Posterior vena cava (tissue), 2 donors: Measurements from ENCODE around the gene FBLN2. TPM values are rescaled to one million over a fixed set of nuclear protein-coding genes. Genes with fewer than 3 reads are reported as not detected.

Source experiments
- DNase-seq: peaks from one replicate; pipeline ENCODE4 v3.0.0-alpha.2; 2020; ENCODE audit warnings: low spot score
- intact Hi-C, 2 donors: fragments of 100-400 bp; cut with DNase I; formaldehyde crosslinking; loops; one replicate each; pipeline versions ENCODE4 v1.14.1 to v1.14.2; 2022 to 2023
- total RNA-seq, 2 donors: library from RNA; stranded (reverse); fragmentation: NEBNext Ultra II Directional; extraction: Animal tissue kit (Norgen Biotek cat#: 25700); gene quantifications; one replicate each; pipeline ENCODE4 v1.2.1, GENCODE V29; 2021
- donor health status: DM: yes; HTN: yes; CAD: no.
- donor health status: DM: yes; HTN: yes; CAD: no.

FBLN2 gene
- total RNA-seq, 2 donors from 2014 or later = 283 to 585 TPM

- no peak for DNase-seq
- intact Hi-C loops = no loop called here
Measured at GRCh38 chr3:13572926-13573623, 24.1 kb downstream of the FBLN2 start.

GRCh38 chr3:13574083-13574797, 25.3 kb downstream of the FBLN2 start:
- intact Hi-C loops = no loop called here
- DNase-seq = peak; percentile 80

GRCh38 chr3:13574798-13575451, 26.0 kb downstream of the FBLN2 start:
- DNase-seq = peak; percentile 86
- intact Hi-C loops = no loop called here

- peak; percentile 75 for DNase-seq
- intact Hi-C loops = no loop called here
Measured at GRCh38 chr3:13575459-13576061, 26.6 kb downstream of the FBLN2 start.

- intact Hi-C loops = no loop called here
- DNase-seq = no peak
Measured at GRCh38 chr3:13577181-13578121, 28.5 kb downstream of the FBLN2 start.

GRCh38 chr3:13578251-13578650, 29.3 kb downstream of the FBLN2 start:
- intact Hi-C loops = no loop called here

GRCh38 chr3:13579063-13579462, 30.1 kb downstream of the FBLN2 start:
- DNase-seq = no peak
- intact Hi-C loops = no loop called here

More at GRCh38 chr3:13578251-13578650, 29.3 kb downstream of the FBLN2 start:
- DNase-seq = no peak

GRCh38 chr3:13580256-13581023, 31.5 kb downstream of the FBLN2 start:
- intact Hi-C loops = no loop called here
- peak; percentile 60 for DNase-seq

- DNase-seq = peak; percentile 80
- intact Hi-C loops = no loop called here
Measured at GRCh38 chr3:13581485-13582365, 32.8 kb downstream of the FBLN2 start.

- intact Hi-C loops = no loop called here
- DNase-seq = no peak
Measured at GRCh38 chr3:13582366-13583250, 33.7 kb downstream of the FBLN2 start.

GRCh38 chr3:13583251-13584180, 34.6 kb downstream of the FBLN2 start:
- intact Hi-C loops = no loop called here
- DNase-seq = peak; percentile 52

GRCh38 chr3:13584427-13584891, 35.5 kb downstream of the FBLN2 start:
- DNase-seq = peak; percentile 62
- intact Hi-C loops = no loop called here

- intact Hi-C loops = no loop called here
- peak; percentile 57 for DNase-seq
Measured at GRCh38 chr3:13584901-13585300, 36.0 kb downstream of the FBLN2 start.

GRCh38 chr3:13587442-13587841, 38.5 kb downstream of the FBLN2 start:
- intact Hi-C loops = no loop called here
- DNase-seq = peak; percentile 2

- intact Hi-C loops = no loop called here
- DNase-seq = peak; percentile 45
Measured at GRCh38 chr3:13588221-13588701, 39.3 kb downstream of the FBLN2 start.
